ENCODE data around the gene ARHGAP45.

ARHGAP45 gene

DNA sequence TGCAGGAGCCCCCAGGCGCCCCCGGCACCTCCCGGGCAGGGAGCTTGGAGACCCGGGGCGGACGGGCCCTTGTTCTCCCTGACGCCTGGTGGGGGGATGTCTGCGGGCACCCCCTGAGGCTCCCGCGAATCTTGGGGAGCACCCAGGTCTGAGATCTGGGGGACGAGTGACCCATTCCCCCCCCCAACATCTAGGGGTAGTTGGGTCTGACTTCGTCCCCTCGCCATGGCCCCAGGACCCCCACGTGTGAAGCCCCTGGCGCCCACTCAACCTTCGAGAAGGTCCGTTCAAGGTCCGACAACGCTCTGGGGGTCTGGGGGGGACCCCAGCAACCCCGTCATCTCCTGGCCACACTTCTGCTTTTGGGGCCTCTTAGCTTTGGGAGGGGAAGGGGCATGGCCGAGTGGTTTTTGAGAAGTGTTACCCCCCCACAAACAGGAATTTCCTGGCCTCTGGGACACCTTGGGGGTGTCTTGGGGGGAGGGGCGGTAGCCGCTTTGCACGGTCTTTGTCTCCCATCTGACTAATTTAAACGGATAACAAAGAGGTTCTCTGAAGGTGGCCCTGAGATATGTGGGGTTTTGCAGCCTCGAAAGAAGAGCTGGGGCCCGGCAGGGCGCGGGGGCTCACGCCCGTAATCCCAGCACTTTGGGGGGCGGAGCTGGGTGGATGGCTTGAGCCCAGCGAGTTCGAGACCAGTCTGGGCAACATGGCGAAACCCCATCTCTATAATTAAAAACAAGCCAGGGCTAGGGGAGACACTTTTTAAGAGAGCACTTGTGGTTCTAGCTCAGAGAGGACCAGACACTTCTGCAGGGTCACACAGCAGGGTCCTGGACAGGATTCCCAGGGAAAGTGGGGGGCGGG, 40.0 kb upstream of the ARHGAP45 start:
- Mint-ChIP-seq H3K36me3 (ENCODE audit: low read depth) (peaks cover 39% of the 10 kb centered on the region), H3K4me3 (peak overlapping the region; percentile 95), H3K9me3 (no peaks in the 10 kb centered on the region), H3K27ac (peak overlapping the region; percentile 94), H3K27me3 (no peaks in the 10 kb centered on the region), H3K4me1 (ENCODE audit: low read depth) (peaks cover 37% of the 10 kb centered on the region)
- intact Hi-C loops (cut with micrococcal nuclease) = no loop called here

DNA sequence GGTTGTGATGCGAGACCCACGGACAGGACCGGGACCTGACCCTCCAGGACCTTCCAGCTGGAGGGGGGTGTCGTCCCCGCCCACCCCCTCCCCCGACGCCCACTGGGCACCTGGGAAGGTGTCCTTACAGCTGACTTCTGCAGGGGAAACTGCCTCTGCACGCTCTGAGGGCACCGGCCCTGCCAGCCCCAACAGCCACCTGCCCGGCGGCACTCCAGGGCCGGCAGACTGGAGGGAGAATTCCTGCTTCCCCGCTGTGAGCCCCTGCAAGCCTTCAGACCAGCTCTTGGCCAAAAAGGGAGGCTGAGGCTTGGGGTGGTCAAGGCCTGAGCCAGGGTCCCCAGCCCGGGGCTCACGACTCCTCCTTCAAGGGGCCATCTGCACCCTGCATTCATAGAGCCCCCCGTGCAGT, 39.3 kb upstream of the ARHGAP45 start:
- Mint-ChIP-seq H3K27me3 (no peaks in the 10 kb centered on the region), H3K36me3 (ENCODE audit: low read depth) (peaks cover 45% of the 10 kb centered on the region), H3K27ac (peak overlapping the region; percentile 94), H3K4me3 (peak overlapping the region; percentile 95), H3K9me3 (no peaks in the 10 kb centered on the region), H3K4me1 (ENCODE audit: low read depth) (peaks cover 43% of the 10 kb centered on the region)
- intact Hi-C loops (cut with micrococcal nuclease) = no loop called here

DNA sequence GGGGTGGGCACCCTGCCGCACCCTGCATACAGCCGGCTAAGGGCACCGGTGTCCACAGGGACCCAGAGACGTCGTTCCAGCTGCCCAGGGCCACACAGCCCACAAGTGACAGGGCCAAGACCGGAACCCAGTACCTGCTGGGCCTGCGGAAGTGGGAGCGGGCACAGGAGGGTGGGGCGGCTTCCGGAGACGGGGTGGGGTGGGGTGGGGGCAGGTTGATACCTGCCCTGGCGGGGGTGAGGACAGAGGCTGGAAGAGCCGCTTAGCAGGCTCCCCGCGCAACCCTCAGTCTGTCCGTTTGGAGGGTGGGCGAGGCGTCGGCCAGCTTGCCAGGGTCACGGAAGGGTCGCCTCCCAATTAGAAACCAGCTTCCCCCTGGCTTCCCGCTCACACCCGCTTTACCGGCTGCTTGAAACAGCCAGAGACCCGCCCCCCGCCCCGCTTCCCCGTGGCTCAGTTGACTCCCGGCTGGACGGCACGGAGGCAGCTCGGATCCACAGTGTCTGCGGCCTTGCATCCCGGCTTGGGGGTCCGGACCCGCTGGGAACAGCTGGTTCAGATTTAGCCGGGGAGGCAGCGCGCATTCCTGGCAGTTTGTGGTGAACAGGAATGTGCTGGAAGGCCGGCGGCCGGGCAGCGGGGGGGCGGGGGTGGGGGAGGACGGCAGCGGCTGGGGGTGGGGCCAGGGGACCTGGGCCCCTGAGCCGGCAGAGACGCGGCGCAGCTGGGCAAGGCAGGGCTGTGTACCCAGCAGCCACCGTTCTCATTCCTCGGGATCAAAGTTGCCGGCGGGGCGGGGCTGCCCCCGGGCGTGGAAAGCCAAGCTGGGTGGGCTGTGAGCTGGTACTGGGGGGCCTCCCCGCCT, 38.7 kb upstream of the ARHGAP45 start:
- H3K9me3 Mint-ChIP-seq = no peaks in the 10 kb centered on the region
- peaks cover 46% of the 10 kb centered on the region for H3K4me1 Mint-ChIP-seq (ENCODE audit: low read depth)
- H3K36me3 Mint-ChIP-seq (ENCODE audit: low read depth) = peaks cover 52% of the 10 kb centered on the region
- H3K27ac Mint-ChIP-seq = peak overlapping the region; percentile 94
- intact Hi-C loops (cut with micrococcal nuclease) = no loop called here
- H3K27me3 Mint-ChIP-seq = no peaks in the 10 kb centered on the region
- peak overlapping the region; percentile 95 for H3K4me3 Mint-ChIP-seq

DNA sequence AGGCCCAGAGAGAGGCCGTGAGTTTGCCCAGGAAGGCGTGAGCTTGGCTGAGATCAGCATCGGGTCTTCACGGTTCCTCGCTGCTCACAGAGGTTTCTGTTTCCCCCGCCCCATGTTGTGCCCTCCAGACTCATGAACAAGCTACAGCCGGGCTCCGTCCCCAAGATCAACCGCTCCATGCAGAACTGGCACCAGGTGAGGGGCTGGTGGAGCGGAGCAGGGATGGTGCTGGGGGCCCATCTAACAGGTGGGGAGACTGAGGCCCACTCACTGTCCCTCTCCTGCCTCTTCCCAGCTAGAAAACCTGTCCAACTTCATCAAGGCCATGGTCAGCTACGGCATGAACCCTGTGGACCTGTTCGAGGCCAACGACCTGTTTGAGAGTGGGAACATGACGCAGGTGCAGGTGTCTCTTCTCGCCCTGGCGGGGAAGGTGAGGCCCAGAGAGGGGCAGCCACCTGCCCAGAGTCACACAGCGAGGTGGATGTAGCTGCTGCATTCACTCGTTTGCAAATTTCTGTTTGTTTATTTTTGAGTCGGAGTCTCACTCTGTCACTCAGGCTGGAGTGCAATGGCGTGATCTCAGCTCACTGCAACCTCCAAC, 34.6 kb upstream of the ARHGAP45 start:
- Mint-ChIP-seq H3K9me3 (no peaks in the 10 kb centered on the region), H3K4me1 (ENCODE audit: low read depth) (peaks cover 54% of the 10 kb centered on the region), H3K36me3 (ENCODE audit: low read depth) (peaks cover 76% of the 10 kb centered on the region), H3K4me3 (no peak overlapping the region), H3K27ac (no peak overlapping the region), H3K27me3 (no peaks in the 10 kb centered on the region)
- intact Hi-C loops (cut with micrococcal nuclease) = no loop called here

DNA sequence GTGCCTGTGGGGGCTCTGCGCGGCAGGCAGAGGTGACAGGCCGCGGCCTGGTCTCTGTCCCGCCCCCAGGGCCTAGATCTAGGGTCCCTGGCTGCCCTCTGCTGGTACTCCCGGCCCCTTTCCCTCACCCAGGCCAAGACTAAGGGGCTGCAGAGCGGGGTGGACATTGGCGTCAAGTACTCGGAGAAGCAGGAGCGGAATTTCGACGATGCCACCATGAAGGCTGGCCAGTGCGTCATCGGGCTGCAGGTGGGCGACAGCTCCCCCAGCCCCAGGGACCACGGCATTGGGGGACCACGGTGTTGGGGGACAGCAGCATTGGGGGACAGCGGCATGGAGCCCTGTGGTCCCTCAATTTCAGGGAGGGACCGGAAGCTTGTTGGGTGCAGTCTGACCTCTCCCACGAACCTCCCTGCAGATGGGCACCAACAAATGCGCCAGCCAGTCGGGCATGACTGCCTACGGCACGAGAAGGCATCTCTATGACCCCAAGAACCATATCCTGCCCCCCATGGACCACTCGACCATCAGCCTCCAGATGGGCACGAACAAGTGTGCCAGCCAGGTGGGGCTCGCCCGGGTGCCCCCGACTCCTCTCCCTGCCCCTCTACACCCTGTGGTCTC, 30.9 kb upstream of the ARHGAP45 start:
- H3K4me1 Mint-ChIP-seq (ENCODE audit: low read depth) = peaks cover 68% of the 10 kb centered on the region
- H3K27me3 Mint-ChIP-seq = no peaks in the 10 kb centered on the region
- intact Hi-C loops (cut with micrococcal nuclease) = no loop called here
- H3K9me3 Mint-ChIP-seq = no peaks in the 10 kb centered on the region
- no peak overlapping the region for H3K4me3 Mint-ChIP-seq
- peaks cover 79% of the 10 kb centered on the region for H3K36me3 Mint-ChIP-seq (ENCODE audit: low read depth)
- H3K27ac Mint-ChIP-seq = peak overlapping the region; percentile 88

DNA sequence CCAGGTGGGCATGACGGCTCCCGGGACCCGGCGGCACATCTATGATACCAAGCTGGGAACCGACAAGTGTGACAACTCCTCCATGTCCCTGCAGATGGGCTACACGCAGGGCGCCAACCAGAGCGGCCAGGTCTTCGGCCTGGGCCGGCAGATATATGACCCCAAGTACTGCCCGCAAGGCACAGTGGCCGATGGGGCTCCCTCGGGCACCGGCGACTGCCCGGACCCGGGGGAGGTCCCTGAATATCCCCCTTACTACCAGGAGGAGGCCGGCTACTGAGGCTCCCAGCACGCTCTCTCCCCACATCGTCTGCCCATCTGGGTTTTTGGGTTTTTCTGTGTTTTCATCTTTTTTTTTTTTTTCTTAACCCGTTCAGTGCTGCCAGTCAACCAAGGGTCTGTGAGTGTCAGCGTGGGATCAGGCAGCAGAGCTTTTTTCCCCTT, 29.3 kb upstream of the ARHGAP45 start:
- Mint-ChIP-seq H3K4me1 (ENCODE audit: low read depth) (peaks cover 69% of the 10 kb centered on the region), H3K27me3 (no peaks in the 10 kb centered on the region), H3K4me3 (peak overlapping the region; percentile 99), H3K9me3 (no peaks in the 10 kb centered on the region), H3K36me3 (ENCODE audit: low read depth) (peaks cover 76% of the 10 kb centered on the region), H3K27ac (peak overlapping the region; percentile 88)
- intact Hi-C loops (cut with micrococcal nuclease) = loop anchor here (2.0 kb wide), 1 partner anchor 31 kb away; no protein-coding TSS in a partner anchor

DNA sequence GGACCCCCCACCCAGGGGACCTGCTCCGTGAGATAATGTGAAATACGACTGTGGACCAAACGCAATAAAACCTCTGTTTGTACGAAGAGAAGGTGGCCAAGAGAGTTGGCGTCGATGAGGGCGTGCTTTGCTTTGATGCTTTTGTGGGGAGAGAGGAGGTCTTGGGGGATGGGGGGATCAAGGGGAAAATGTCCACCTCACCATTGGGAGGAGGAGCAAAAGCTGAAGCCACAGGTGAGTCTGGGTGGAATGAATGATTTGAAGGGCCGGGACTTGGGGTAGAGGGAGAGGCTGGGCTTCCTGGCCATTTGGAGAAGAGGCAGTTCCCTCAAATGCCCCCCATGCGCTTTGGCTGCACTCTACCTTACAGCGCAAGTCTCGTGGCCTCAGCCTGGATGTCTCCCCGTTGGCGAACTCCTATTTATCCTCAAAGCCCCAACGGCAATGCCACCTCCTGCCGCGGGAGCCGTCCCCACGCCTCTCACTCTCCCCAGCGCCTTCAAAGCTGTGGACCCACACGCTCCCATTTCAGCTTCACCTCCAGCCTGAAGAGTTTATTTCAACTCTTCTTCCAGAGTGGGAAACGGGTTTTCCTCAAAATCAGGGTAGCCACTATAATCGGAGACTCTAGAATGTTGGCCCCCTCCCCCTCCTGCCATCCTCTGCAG, 27.9 kb upstream of the ARHGAP45 start:
- H3K27ac Mint-ChIP-seq = peak overlapping the region; percentile 88
- peaks cover 66% of the 10 kb centered on the region for H3K4me1 Mint-ChIP-seq (ENCODE audit: low read depth)
- intact Hi-C loops (cut with micrococcal nuclease) = loop anchor here (2.0 kb wide), 1 partner anchor 30 kb away; no protein-coding TSS in a partner anchor

DNA sequence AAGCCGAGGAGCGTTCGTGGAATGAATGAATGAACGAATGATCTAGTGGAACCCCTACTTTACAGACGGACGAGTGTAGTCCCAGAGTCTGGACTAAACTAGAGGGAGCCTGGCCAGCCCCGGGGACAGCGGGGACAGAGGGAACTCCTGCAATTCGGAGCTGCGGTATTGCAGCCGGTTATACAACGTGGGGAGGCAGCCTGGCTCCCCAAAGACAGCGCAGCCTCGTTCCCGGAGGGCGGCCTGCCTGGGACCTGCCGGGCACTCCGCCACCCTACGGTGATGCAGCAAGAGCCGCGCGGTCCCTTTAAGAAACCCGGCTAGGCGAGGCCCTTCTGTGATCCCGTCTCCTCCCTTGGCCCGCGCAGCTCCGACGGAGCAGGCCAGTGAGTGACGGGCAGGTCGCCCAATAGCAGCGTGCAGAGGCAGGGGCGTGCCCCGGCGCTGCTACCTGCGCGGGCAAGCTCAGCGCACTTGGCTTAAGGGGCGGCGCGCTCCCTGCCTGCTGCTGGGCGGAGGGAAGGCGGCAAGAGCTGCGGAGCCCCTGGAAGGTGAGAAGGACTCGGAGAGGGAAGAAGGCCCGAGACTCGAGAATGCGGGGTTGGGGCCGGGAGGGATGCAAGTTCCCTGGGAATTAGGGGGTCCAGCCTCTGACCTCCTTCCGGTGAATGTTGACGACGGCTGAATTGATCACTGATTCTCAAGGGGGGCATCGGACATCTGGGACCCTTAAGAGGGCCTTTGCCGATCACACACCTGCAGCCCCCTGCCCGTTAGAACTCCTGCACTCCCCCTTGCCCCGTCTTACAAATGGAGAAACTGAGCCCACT, 27.1 kb upstream of the ARHGAP45 start, which contains the start of gene ABCA7:
TSS of gene ABCA7 (plus strand) at position 462 of the 830 bp plus-strand sequence. CDS start 1,255 bp downstream, outside the sequence.
- no peaks in the 10 kb centered on the region for H3K9me3 Mint-ChIP-seq
- H3K4me3 Mint-ChIP-seq = peak within 1 kb of the TSS; percentile 99
- peak within 1 kb of the TSS; percentile 88 for H3K27ac Mint-ChIP-seq
- H3K4me1 Mint-ChIP-seq (ENCODE audit: low read depth) = peaks cover 65% of the 10 kb centered on the region
- H3K27me3 Mint-ChIP-seq = no peaks in the 10 kb centered on the region
- H3K36me3 Mint-ChIP-seq (ENCODE audit: low read depth) = peaks cover 86% of the 10 kb centered on the region
- intact Hi-C loops (cut with micrococcal nuclease) = loop anchor here (2.0 kb wide), 1 partner anchor 29 kb away; no protein-coding TSS in a partner anchor

More for the DNA sequence above, 27.9 kb upstream of the ARHGAP45 start:
- Mint-ChIP-seq H3K36me3 (ENCODE audit: low read depth) (peaks cover 80% of the 10 kb centered on the region), H3K4me3 (peak overlapping the region; percentile 99), H3K9me3 (no peaks in the 10 kb centered on the region), H3K27me3 (no peaks in the 10 kb centered on the region)

DNA sequence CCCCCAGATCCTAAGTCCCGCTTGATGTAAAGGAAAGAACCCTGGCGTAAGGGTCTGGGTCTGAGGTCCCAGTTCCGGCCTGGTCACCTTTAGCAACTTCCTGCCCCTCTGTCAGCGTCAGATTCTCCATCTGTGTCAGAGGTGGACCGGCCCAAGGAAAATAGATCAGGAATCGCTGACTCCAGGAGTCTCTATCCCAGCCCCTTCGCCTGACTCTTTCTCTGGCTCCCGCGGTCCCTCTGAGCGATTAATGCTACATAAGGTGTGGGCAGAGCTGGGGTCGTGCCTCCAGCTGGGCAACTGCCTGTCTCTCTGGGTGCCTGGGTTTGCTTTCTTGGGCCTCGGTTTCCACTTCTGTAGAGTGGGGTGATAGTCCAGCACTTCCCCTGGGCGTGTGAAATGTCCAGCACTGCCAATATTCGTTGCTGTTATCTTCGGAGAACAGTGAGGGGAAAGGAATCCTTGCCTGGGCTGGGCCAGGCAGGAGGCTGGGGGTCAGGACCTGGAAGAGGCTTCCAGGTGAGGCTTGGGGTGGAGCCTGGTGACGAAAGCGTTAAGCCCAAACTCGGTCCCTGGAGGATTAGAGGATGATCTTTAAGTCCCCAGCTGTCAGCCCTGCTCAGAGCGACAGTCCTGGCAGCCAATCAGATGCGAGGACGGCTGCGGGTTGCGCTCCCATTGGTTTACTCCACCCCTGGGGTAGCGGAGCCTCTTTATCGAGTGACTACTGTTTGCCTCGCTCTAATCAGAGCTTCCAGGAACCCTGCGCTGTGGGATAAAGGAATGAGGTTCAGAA, 26.3 kb upstream of the ARHGAP45 start:
- H3K9me3 Mint-ChIP-seq = no peaks in the 10 kb centered on the region
- H3K36me3 Mint-ChIP-seq (ENCODE audit: low read depth) = peaks cover 86% of the 10 kb centered on the region
- H3K4me3 Mint-ChIP-seq = peak overlapping the region; percentile 99
- intact Hi-C loops (cut with micrococcal nuclease) = no loop called here
- no peaks in the 10 kb centered on the region for H3K27me3 Mint-ChIP-seq
- peaks cover 57% of the 10 kb centered on the region for H3K4me1 Mint-ChIP-seq (ENCODE audit: low read depth)
- peak overlapping the region; percentile 88 for H3K27ac Mint-ChIP-seq

DNA sequence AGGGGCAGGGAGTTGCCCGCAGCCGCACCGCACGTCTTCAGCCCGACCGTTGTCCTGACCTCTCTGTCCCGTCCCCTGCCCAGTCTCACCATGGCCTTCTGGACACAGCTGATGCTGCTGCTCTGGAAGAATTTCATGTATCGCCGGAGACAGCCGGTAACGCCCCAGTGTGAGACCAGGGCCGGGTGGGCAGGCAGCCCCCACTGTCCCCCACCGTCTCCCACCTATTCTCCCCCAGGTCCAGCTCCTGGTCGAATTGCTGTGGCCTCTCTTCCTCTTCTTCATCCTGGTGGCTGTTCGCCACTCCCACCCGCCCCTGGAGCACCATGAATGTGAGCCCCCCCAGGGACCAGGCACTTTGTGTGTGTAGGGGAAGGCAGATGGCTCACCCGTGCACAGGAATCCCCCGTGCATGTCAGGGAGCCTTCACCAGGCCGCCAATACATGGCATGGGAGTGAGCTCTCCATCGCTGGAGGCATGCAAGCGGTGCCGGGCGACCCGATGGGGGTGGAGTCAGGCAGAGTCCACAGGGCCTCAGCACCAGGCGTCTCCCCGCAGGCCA, 25.6 kb upstream of the ARHGAP45 start:
- H3K27me3 Mint-ChIP-seq = no peaks in the 10 kb centered on the region
- H3K4me3 Mint-ChIP-seq = peak overlapping the region; percentile 99
- peaks cover 51% of the 10 kb centered on the region for H3K4me1 Mint-ChIP-seq (ENCODE audit: low read depth)
- H3K36me3 Mint-ChIP-seq (ENCODE audit: low read depth) = peaks cover 86% of the 10 kb centered on the region
- H3K9me3 Mint-ChIP-seq = no peaks in the 10 kb centered on the region
- intact Hi-C loops (cut with micrococcal nuclease) = no loop called here
- peak overlapping the region; percentile 88 for H3K27ac Mint-ChIP-seq

DNA sequence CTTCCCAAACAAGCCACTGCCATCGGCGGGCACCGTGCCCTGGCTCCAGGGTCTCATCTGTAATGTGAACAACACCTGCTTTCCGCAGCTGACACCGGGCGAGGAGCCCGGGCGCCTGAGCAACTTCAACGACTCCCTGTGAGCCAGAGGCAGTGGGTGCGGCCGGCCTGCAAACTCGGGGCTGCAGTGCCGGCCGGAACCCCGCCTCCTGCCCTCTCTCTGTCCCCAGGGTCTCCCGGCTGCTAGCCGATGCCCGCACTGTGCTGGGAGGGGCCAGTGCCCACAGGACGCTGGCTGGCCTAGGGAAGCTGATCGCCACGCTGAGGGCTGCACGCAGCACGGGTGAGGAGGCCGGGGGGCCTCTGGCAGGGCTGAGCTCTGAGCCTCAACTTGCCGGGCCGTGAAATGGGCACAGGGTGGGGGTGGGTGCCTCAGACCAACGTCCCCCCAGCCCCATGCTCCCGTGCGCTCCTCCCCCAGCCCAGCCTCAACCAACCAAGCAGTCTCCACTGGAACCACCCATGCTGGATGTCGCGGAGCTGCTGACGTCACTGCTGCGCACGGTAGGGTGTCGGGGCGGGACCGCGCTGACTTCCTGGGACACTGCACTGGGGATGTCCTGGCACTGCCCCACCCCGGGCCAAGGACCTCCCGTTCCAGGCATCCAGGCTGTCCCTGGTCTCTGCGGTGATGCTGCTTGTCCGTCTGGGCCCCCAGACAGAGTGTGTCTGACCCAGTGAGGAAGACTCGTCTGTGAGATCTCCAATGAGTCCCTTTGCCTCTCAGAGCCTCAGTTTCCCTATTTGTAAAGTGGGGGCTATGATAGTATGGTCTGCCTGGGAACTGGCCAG, 24.9 kb upstream of the ARHGAP45 start:
- intact Hi-C loops (cut with micrococcal nuclease) = no loop called here
- Mint-ChIP-seq H3K9me3 (no peaks in the 10 kb centered on the region), H3K27me3 (no peaks in the 10 kb centered on the region), H3K4me3 (no peak overlapping the region), H3K4me1 (ENCODE audit: low read depth) (peaks cover 46% of the 10 kb centered on the region), H3K27ac (peak overlapping the region; percentile 88), H3K36me3 (ENCODE audit: low read depth) (peaks cover 86% of the 10 kb centered on the region)

Measured in dendritic cell treated with granulocyte-macrophage colony-stimulating factor and Interleukin-4, amounts not matched to agents 40 ng/mL and 50 ng/mL, for 4 days (primary cell).